ENCODE measurements around the gene ARHGAP22.

ARHGAP22 gene

DNA sequence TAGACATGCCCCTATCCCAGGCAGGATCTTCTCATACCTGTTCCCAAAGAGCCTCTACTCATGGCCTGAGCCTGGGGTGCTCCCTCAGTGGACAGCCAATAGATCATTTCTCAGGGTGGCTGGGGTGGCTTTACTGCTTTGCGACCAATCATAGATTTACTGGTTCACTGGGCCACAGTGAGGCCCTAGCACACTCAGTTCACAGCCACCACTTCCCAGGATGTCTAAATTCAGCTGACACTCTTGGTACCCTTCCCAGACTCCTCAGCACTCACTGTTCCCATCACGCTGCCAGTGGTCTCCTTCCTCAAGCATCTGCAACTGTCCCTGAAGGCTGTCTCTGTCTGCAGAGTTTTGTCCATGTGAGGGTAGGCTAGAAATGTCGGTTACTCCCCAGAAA lies 50.6 kb downstream of the ARHGAP22 start:
- Histone ChIP-seq H2BK5ac (ENCODE audit: low read depth, low read length, poor library complexity, severe bottlenecking) (no peak overlapping the region), H3K4me2 (ENCODE audit: low read length, poor library complexity, severe bottlenecking) (no peak overlapping the region), H3K4me3 (ENCODE audit: insufficient read depth in 1 of 2, low read depth in 1 of 2, low read length in 2 of 2) (no peak overlapping the region), H3K23ac (ENCODE audit: low read length in 2 of 2) (no peak overlapping the region), H3K18ac (ENCODE audit: low read depth in 1 of 2, low read length in 2 of 2) (no peak overlapping the region), H2BK120ac (ENCODE audit: low read depth, low read length) (no peak overlapping the region), H2BK15ac (ENCODE audit: low read depth, poor library complexity, severe bottlenecking) (no peak overlapping the region), H3K27ac (ENCODE audit: low read length, poor library complexity, severe bottlenecking) (no peak overlapping the region), H2AK5ac (ENCODE audit: low read length, severe bottlenecking) (no peak overlapping the region), H3K79me1 (replicated peaks; ENCODE audit: low read length, poor library complexity, severe bottlenecking) (peaks cover 14% of the 10 kb centered on the region), H2BK12ac (ENCODE audit: low read length in 2 of 2) (no peak overlapping the region), H4K8ac (ENCODE audit: low read length) (no peak overlapping the region), H3K27me3 (ENCODE audit: control insufficient read depth in 1 of 2, insufficient read depth in 1 of 2, low read length in 2 of 2) (no peaks in the 10 kb centered on the region), H3K9me3 (ENCODE audit: control insufficient read depth, low read length) (no peaks in the 10 kb centered on the region), H3K36me3 (ENCODE audit: control insufficient read depth in 1 of 2, insufficient read depth in 2 of 2, low read depth in 1 of 2, low read length in 2 of 2) (peaks cover 25 to 93% of the 10 kb centered on the region in 2 experiments), H2AFZ (ENCODE audit: low read depth, low read length) (no peak overlapping the region), H3K4ac (ENCODE audit: low read depth in 1 of 2, low read length in 2 of 2) (no peak overlapping the region), H3K9ac (ENCODE audit: low read length) (peak overlapping the region; percentile 42), H3K14ac (ENCODE audit: low read length in 2 of 2) (no peak overlapping the region), H4K91ac (ENCODE audit: low read length) (no peak overlapping the region), H3K4me1 (ENCODE audit: control insufficient read depth, insufficient read depth, low read depth, low read length) (peaks cover 2% of the 10 kb centered on the region)
- 97% methylated on average over 3 of the region's 3 CpGs for WGBS
- DNase-seq, result no peak

DNA sequence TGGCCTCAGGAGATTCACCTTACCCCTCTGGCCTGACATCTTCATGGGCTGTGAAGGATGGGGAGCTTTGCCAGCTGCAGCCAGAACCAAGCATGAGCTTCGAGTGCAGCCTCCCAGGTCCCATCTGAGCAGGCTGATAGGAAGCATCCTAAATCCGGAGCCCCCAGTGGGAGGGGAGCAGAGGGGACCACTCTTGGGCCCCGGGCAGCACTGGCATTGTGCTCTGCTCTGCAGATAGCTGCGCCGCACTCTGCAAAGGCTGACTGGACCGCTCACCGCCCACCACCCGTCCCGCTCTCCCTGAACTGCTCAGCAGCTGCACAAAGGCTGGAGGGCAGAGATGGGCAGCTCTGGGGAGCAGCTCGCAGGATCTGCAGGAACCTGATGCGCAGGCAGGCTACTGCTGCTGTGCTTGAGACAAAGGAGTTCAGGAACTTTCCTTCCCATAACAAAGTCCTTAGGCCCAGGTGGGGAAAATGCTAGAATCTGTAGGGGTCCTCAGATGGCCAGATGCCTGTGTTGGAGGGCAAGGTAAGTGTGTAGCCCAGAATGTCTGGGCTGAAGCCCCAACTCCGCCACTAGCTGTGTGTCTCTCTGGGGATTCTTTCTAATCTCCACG lies 51.8 kb downstream of the ARHGAP22 start:
- Histone ChIP-seq H2BK5ac (ENCODE audit: low read depth, low read length, poor library complexity, severe bottlenecking) (no peak overlapping the region), H4K8ac (ENCODE audit: low read length) (no peak overlapping the region), H3K9me3 (ENCODE audit: control insufficient read depth, low read length) (no peaks in the 10 kb centered on the region), H2BK12ac (ENCODE audit: low read length in 2 of 2) (no peak overlapping the region), H3K4me3 (ENCODE audit: insufficient read depth in 1 of 2, low read depth in 1 of 2, low read length in 2 of 2) (no peak overlapping the region), H3K9ac (ENCODE audit: low read length) (peak overlapping the region; percentile 18), H2AK5ac (ENCODE audit: low read length, severe bottlenecking) (no peak overlapping the region), H3K4me1 (ENCODE audit: control insufficient read depth, insufficient read depth, low read depth, low read length) (peaks cover 2% of the 10 kb centered on the region), H3K23ac (ENCODE audit: low read length in 2 of 2) (no peak overlapping the region), H2BK15ac (ENCODE audit: low read depth, poor library complexity, severe bottlenecking) (no peak overlapping the region), H3K4ac (ENCODE audit: low read depth in 1 of 2, low read length in 2 of 2) (no peak overlapping the region), H3K4me2 (ENCODE audit: low read length, poor library complexity, severe bottlenecking) (no peak overlapping the region), H3K14ac (ENCODE audit: low read length in 2 of 2) (no peak overlapping the region), H3K27me3 (ENCODE audit: control insufficient read depth in 1 of 2, insufficient read depth in 1 of 2, low read length in 2 of 2) (no peaks in the 10 kb centered on the region), H3K36me3 (ENCODE audit: control insufficient read depth in 1 of 2, insufficient read depth in 2 of 2, low read depth in 1 of 2, low read length in 2 of 2) (peaks cover 26 to 96% of the 10 kb centered on the region in 2 experiments), H3K79me1 (replicated peaks; ENCODE audit: low read length, poor library complexity, severe bottlenecking) (peaks cover 10% of the 10 kb centered on the region), H3K27ac (ENCODE audit: low read length, poor library complexity, severe bottlenecking) (no peak overlapping the region), H2BK120ac (ENCODE audit: low read depth, low read length) (no peak overlapping the region), H4K91ac (ENCODE audit: low read length) (no peak overlapping the region), H2AFZ (ENCODE audit: low read depth, low read length) (no peak overlapping the region), H3K18ac (ENCODE audit: low read depth in 1 of 2, low read length in 2 of 2) (no peak overlapping the region)
- WGBS, result 94% methylated on average over 12 of the region's 13 CpGs
- no peak for DNase-seq

DNA sequence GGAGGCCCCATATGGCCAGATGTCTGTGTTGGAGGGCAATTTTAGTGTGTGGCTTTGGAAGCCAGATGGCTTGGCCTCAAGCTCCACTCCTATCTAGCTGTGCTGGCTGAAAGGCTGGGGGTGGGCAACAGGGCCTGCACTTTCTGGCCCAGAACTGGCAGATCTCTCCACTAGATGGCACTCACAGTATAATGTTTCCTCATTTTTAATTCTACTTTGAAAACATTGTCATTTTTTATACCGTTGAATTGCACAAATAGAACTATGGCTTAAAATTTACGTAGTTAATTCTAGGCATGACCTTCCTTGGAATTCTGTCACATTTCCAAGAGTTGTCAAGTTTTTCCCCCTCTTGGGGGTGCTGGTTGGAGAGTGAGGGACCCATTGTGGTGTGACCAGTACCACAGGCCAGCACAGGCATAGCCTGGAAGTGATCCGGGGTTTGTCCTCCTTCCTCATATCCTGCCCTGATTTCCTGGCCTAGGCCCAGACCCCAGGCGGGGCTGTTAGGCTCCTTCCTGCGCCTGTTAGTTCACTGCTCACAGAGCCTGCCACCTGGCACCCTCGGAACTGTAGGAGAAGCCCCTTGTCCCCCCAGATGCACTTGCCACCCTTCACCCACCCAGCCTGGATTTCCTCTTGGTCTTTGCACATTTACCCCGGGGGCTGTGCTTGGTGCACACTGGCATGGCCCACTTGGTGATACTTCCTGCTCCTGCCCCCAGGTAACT lies 52.8 kb downstream of the ARHGAP22 start:
- Histone ChIP-seq H2AFZ (ENCODE audit: low read depth, low read length) (no peak overlapping the region), H2AK5ac (ENCODE audit: low read length, severe bottlenecking) (no peak overlapping the region), H2BK12ac (ENCODE audit: low read length in 2 of 2) (peak overlapping the region in 1 of 2 experiments; percentile 64), H3K4ac (ENCODE audit: low read depth in 1 of 2, low read length in 2 of 2) (no peak overlapping the region), H3K4me3 (ENCODE audit: insufficient read depth in 1 of 2, low read depth in 1 of 2, low read length in 2 of 2) (no peak overlapping the region), H3K4me2 (ENCODE audit: low read length, poor library complexity, severe bottlenecking) (no peak overlapping the region), H4K91ac (ENCODE audit: low read length) (no peak overlapping the region), H2BK120ac (ENCODE audit: low read depth, low read length) (no peak overlapping the region), H3K79me1 (replicated peaks; ENCODE audit: low read length, poor library complexity, severe bottlenecking) (peaks cover 7% of the 10 kb centered on the region), H3K27me3 (ENCODE audit: control insufficient read depth in 1 of 2, insufficient read depth in 1 of 2, low read length in 2 of 2) (no peaks in the 10 kb centered on the region), H3K9me3 (ENCODE audit: control insufficient read depth, low read length) (no peaks in the 10 kb centered on the region), H2BK15ac (ENCODE audit: low read depth, poor library complexity, severe bottlenecking) (no peak overlapping the region), H3K23ac (ENCODE audit: low read length in 2 of 2) (no peak overlapping the region), H3K9ac (ENCODE audit: low read length) (peak overlapping the region; percentile 43), H2BK5ac (ENCODE audit: low read depth, low read length, poor library complexity, severe bottlenecking) (no peak overlapping the region), H3K18ac (ENCODE audit: low read depth in 1 of 2, low read length in 2 of 2) (no peak overlapping the region), H3K36me3 (ENCODE audit: control insufficient read depth in 1 of 2, insufficient read depth in 2 of 2, low read depth in 1 of 2, low read length in 2 of 2) (peaks cover 32 to 94% of the 10 kb centered on the region in 2 experiments), H3K27ac (ENCODE audit: low read length, poor library complexity, severe bottlenecking) (no peak overlapping the region), H4K8ac (ENCODE audit: low read length) (peak overlapping the region; percentile 19), H3K14ac (ENCODE audit: low read length in 2 of 2) (no peak overlapping the region), H3K4me1 (ENCODE audit: control insufficient read depth, insufficient read depth, low read depth, low read length) (no peaks in the 10 kb centered on the region)
- 81% methylated on average over 6 of the region's 7 CpGs for WGBS
- DNase-seq, result peak; percentile 53

DNA sequence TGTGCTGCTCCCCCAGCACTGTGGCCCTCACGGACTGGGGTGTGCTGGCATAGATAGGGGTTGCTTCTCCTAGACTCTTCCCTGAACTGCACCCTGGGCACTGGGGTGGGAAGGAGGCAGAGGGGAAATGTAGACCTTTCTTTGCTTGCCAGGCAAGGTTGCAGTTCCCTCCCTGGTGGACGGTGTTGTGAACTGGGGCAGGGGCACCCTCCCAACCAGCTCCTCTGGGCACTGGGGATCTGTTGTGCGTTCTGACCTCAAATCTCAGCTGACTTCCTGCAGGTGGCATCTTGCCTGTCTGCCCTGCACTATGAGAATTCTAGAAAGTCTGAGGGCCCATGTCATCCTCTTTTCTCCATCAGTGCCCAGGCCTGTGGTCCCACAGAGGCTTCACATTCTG lies 53.9 kb downstream of the ARHGAP22 start:
- no peak for DNase-seq
- H2BK5ac ChIP-seq (ENCODE audit: low read depth, low read length, poor library complexity, severe bottlenecking), result no peak overlapping the region
- H2BK120ac ChIP-seq (ENCODE audit: low read depth, low read length), result no peak overlapping the region
- H3K14ac ChIP-seq (ENCODE audit: low read length in 2 of 2), result no peak overlapping the region
- no peak overlapping the region for H2BK12ac ChIP-seq (ENCODE audit: low read length in 2 of 2)
- H2BK15ac ChIP-seq (ENCODE audit: low read depth, poor library complexity, severe bottlenecking), result no peak overlapping the region
- peak overlapping the region; percentile 43 for H3K9ac ChIP-seq (ENCODE audit: low read length)
- WGBS, result 79% methylated on average over 2 of the region's 3 CpGs
- peaks cover 7% of the 10 kb centered on the region for H3K79me1 ChIP-seq (replicated peaks; ENCODE audit: low read length, poor library complexity, severe bottlenecking)
- no peak overlapping the region for H3K27ac ChIP-seq (ENCODE audit: low read length, poor library complexity, severe bottlenecking)
- H3K27me3 ChIP-seq (ENCODE audit: control insufficient read depth in 1 of 2, insufficient read depth in 1 of 2, low read length in 2 of 2), result no peaks in the 10 kb centered on the region
- H3K4me1 ChIP-seq (ENCODE audit: control insufficient read depth, insufficient read depth, low read depth, low read length), result no peaks in the 10 kb centered on the region
- no peak overlapping the region for H2AK5ac ChIP-seq (ENCODE audit: low read length, severe bottlenecking)
- no peak overlapping the region for H3K4ac ChIP-seq (ENCODE audit: low read depth in 1 of 2, low read length in 2 of 2)
- no peak overlapping the region for H3K18ac ChIP-seq (ENCODE audit: low read depth in 1 of 2, low read length in 2 of 2)
- H4K8ac ChIP-seq (ENCODE audit: low read length), result no peak overlapping the region
- H4K91ac ChIP-seq (ENCODE audit: low read length), result no peak overlapping the region
- H3K36me3 ChIP-seq (ENCODE audit: control insufficient read depth in 1 of 2, insufficient read depth in 2 of 2, low read depth in 1 of 2, low read length in 2 of 2), result peaks cover 36 to 94% of the 10 kb centered on the region in 2 experiments
- no peak overlapping the region for H3K4me3 ChIP-seq (ENCODE audit: insufficient read depth in 1 of 2, low read depth in 1 of 2, low read length in 2 of 2)
- no peak overlapping the region for H3K4me2 ChIP-seq (ENCODE audit: low read length, poor library complexity, severe bottlenecking)
- H3K23ac ChIP-seq (ENCODE audit: low read length in 2 of 2), result no peak overlapping the region
- H2AFZ ChIP-seq (ENCODE audit: low read depth, low read length), result no peak overlapping the region
- H3K9me3 ChIP-seq (ENCODE audit: control insufficient read depth, low read length), result no peaks in the 10 kb centered on the region

All from mesenchymal stem cell (in vitro differentiated cells and primary cell).